Stimulated activated CD4-positive, alpha-beta T cell treated with anti-CD3 and anti-CD28 coated beads, Interleukin-12 subunit alpha, Interleukin-12 subunit beta, amount 100 ng/mL, for 4 hours (primary cell): ENCODE data around the gene TENT4B.

Source experiments
- DNase-seq: peaks from one replicate; pipeline ENCODE4 v3.0.0-alpha.2; 2020

Gene TENT4B

GRCh38 chr16:50273382-50273690 is 120.2 kb downstream of the TENT4B start:
- DNase-seq: no peak

- DNase-seq: peak; percentile 34
Observed at GRCh38 chr16:50273888-50274325, 120.8 kb downstream of the TENT4B start.

- peak; percentile 44 for DNase-seq
Observed at GRCh38 chr16:50274326-50275097, 121.4 kb downstream of the TENT4B start.

GRCh38 chr16:50275098-50275415 is 122.0 kb downstream of the TENT4B start:
- no peak for DNase-seq

- DNase-seq: no peak
Observed at GRCh38 chr16:50275428-50276325, 122.6 kb downstream of the TENT4B start.

- no peak for DNase-seq
Observed at GRCh38 chr16:50276326-50276640, 123.2 kb downstream of the TENT4B start.

GRCh38 chr16:50276801-50277555 is 123.9 kb downstream of the TENT4B start:
- no peak for DNase-seq

GRCh38 chr16:50278251-50278650 is 125.1 kb downstream of the TENT4B start:
- DNase-seq: no peak

GRCh38 chr16:50279504-50279865 is 126.4 kb downstream of the TENT4B start:
- DNase-seq: no peak

GRCh38 chr16:50280932-50281331 is 127.8 kb downstream of the TENT4B start:
- DNase-seq: no peak
